Trophoblast cell (in vitro differentiated cells and primary cell): ENCODE results near the gene ASB2.

ENCODE experiments used
- DNase-seq, 2 donors: peaks; one replicate each; pipeline ENCODE4 v3.0.0-alpha.2; 2016
- H2AFZ ChIP-seq: 2 replicates; pipeline ENCODE4 v1.6.1; 2013; ENCODE audit warnings: low read length, moderate library complexity, mild to moderate bottlenecking; ENCODE audit not compliant: insufficient read depth, poor library complexity
- H2AK5ac ChIP-seq: 2 replicates; pipeline ENCODE4 v1.6.1; 2013; ENCODE audit warnings: mild to moderate bottlenecking, low read length
- H2BK120ac ChIP-seq: 2 replicates; pipeline ENCODE4 v1.6.1; 2013; ENCODE audit warnings: low read length, mild to moderate bottlenecking, moderate library complexity; ENCODE audit not compliant: insufficient read depth, poor library complexity
- H2BK12ac ChIP-seq: 2 replicates; pipeline ENCODE4 v1.6.1; 2013; ENCODE audit warnings: mild to moderate bottlenecking, low read length, moderate library complexity
- H2BK5ac ChIP-seq: 2 replicates; pipeline ENCODE4 v1.6.1; 2013; ENCODE audit warnings: low read length, low read depth, moderate library complexity, mild to moderate bottlenecking; ENCODE audit not compliant: poor library complexity
- H3K14ac ChIP-seq: 2 replicates; pipeline ENCODE4 v1.6.1; 2013; ENCODE audit warnings: mild to moderate bottlenecking, low read length
- H3K18ac ChIP-seq: 2 replicates; pipeline ENCODE4 v1.6.1; 2013; ENCODE audit warnings: mild to moderate bottlenecking, low read length
- H3K23ac ChIP-seq: 2 replicates; pipeline ENCODE4 v1.6.1; 2013; ENCODE audit warnings: low read length
- H3K27ac ChIP-seq: 2 replicates; pipeline ENCODE4 v1.5.1; 2013; ENCODE audit warnings: low read depth, mild to moderate bottlenecking, inconsistent platforms, low read length, moderate library complexity
- H3K27me3 ChIP-seq: 2 replicates; pipeline ENCODE4 v1.6.1; 2013; ENCODE audit warnings: inconsistent platforms, mild to moderate bottlenecking, low read length, moderate library complexity; ENCODE audit not compliant: insufficient read depth
- H3K36me3 ChIP-seq, 2 experiments: 1 replicate in 1 of 2; 2 replicates in 1 of 2; pipeline ENCODE4 v1.6.1; 2013; ENCODE audit warnings: low read length in 2 of 2, mild to moderate bottlenecking in 2 of 2, moderate library complexity in 1 of 2; ENCODE audit not compliant: insufficient read depth in 2 of 2, control insufficient read depth in 1 of 2
- H3K4ac ChIP-seq: 2 replicates; pipeline ENCODE4 v1.6.1; 2013; ENCODE audit warnings: low read depth, mild to moderate bottlenecking, low read length, moderate library complexity
- H3K4me1 ChIP-seq, 2 experiments: 1 replicate in 1 of 2; 2 replicates in 1 of 2; pipeline ENCODE4 v1.6.1; 2013; ENCODE audit warnings: low read length in 2 of 2, mild to moderate bottlenecking in 2 of 2, moderate library complexity in 1 of 2; ENCODE audit not compliant: insufficient read depth in 2 of 2, control insufficient read depth in 1 of 2
- H3K4me2 ChIP-seq: 2 replicates; pipeline ENCODE4 v1.6.1; 2013; ENCODE audit warnings: inconsistent platforms, mild to moderate bottlenecking, low read length, moderate library complexity
- H3K4me3 ChIP-seq: 2 replicates; pipeline ENCODE4 v1.5.1; 2013; ENCODE audit warnings: mild to moderate bottlenecking, low read depth, low read length, inconsistent platforms
- H3K79me1 ChIP-seq: one replicate; pipeline ENCODE4 v1.6.1; 2013; ENCODE audit warnings: low read length
- H3K79me2 ChIP-seq: 2 replicates; pipeline ENCODE4 v1.6.1; 2013; ENCODE audit warnings: low read length, mild to moderate bottlenecking; ENCODE audit not compliant: control insufficient read depth, insufficient read depth, poor library complexity
- H3K9ac ChIP-seq: 2 replicates; pipeline ENCODE4 v1.6.1; 2013; ENCODE audit warnings: mild to moderate bottlenecking, low read length
- H3K9me3 ChIP-seq: 2 replicates; pipeline ENCODE4 v1.6.1; 2013; ENCODE audit warnings: low read depth, mild to moderate bottlenecking, control low read depth, inconsistent platforms, low read length; ENCODE audit not compliant: insufficient read depth
- H4K12ac ChIP-seq: 2 replicates; pipeline ENCODE4 v1.6.1; 2013; ENCODE audit warnings: low read depth, mild to moderate bottlenecking, low read length, moderate library complexity
- H4K8ac ChIP-seq: 2 replicates; pipeline ENCODE4 v1.6.1; 2013; ENCODE audit warnings: low read depth, mild to moderate bottlenecking, low read length, moderate library complexity
- H4K91ac ChIP-seq: one replicate; pipeline ENCODE4 v1.6.1; 2013; ENCODE audit warnings: low read depth, mild to moderate bottlenecking, low read length, moderate library complexity
- WGBS: extraction: QIAGEN DNeasy Blood & Tissue Kit; methylation state at CpG from one replicate; pipeline ENCODE4 v1.1.7; 2013; ENCODE audit warnings: missing lambda C conversion rate; ENCODE audit not compliant: insufficient read length, insufficient coverage; ENCODE audit errors: extremely low coverage; 5-methylcytosine and 5-hydroxymethylcytosine counted together

The ASB2 gene

DNA sequence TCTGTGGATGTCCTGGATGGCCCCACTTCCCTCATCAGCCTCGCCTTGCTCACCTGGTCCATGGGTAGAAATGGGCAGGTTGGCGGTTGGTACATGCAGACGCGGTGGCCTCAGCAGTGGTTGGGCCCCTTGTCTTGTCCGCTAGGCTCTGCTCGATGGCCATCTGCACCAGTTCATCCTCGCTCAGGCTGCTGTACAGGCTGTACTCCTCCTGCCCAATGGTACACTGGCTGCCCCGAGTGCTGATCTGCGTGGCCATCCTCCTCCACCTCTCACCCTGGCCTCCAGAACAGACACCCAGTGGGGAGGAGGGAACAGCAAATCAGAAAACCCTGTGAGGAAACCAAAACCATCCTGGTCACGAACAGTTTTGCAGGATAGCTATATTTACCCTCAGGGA is 12.1 kb downstream of the ASB2 start:
- H3K27ac ChIP-seq = no peak overlapping the region
- WGBS = no CpG with 5 or more reads among the region's 10 CpGs
- H3K79me1 ChIP-seq = peaks cover 4% of the 10 kb centered on the region
- H3K4me1 ChIP-seq = peaks cover 9 to 14% of the 10 kb centered on the region in 2 experiments
- H3K4ac ChIP-seq = no peak overlapping the region
- H3K79me2 ChIP-seq = no peaks in the 10 kb centered on the region
- H2BK12ac ChIP-seq = no peak overlapping the region
- H3K27me3 ChIP-seq = no peaks in the 10 kb centered on the region
- H3K9ac ChIP-seq = no peak overlapping the region
- no peak overlapping the region for H3K4me3 ChIP-seq
- no peak overlapping the region for H3K4me2 ChIP-seq
- no peak for DNase-seq
- H2AFZ ChIP-seq = no peak overlapping the region
- H4K91ac ChIP-seq = no peak overlapping the region
- H2BK120ac ChIP-seq = no peak overlapping the region
- H3K23ac ChIP-seq = no peak overlapping the region
- no peak overlapping the region for H3K18ac ChIP-seq
- H3K14ac ChIP-seq = no peak overlapping the region
- H2AK5ac ChIP-seq = no peak overlapping the region
- no peaks in the 10 kb centered on the region for H3K36me3 ChIP-seq
- H4K8ac ChIP-seq = no peak overlapping the region
- no peak overlapping the region for H4K12ac ChIP-seq
- no peaks in the 10 kb centered on the region for H3K9me3 ChIP-seq
- no peak overlapping the region for H2BK5ac ChIP-seq

GRCh38 chr14:93963692-93964091 is 12.7 kb downstream of the ASB2 start:
- H2BK120ac ChIP-seq = no peak overlapping the region
- WGBS = no CpG with 5 or more reads among the region's 4 CpGs
- H3K27me3 ChIP-seq = no peaks in the 10 kb centered on the region
- H3K18ac ChIP-seq = no peak overlapping the region
- no peak overlapping the region for H4K8ac ChIP-seq
- H3K36me3 ChIP-seq = no peaks in the 10 kb centered on the region
- H3K4ac ChIP-seq = no peak overlapping the region
- H3K9me3 ChIP-seq = no peaks in the 10 kb centered on the region
- no peak overlapping the region for H3K23ac ChIP-seq
- H4K91ac ChIP-seq = no peak overlapping the region
- no peak overlapping the region for H3K4me3 ChIP-seq
- no peak overlapping the region for H2BK5ac ChIP-seq
- H3K4me2 ChIP-seq = no peak overlapping the region
- H3K79me2 ChIP-seq = no peaks in the 10 kb centered on the region
- no peak for DNase-seq
- no peak overlapping the region for H2AK5ac ChIP-seq
- H4K12ac ChIP-seq = no peak overlapping the region
- H3K9ac ChIP-seq = no peak overlapping the region
- no peak overlapping the region for H2AFZ ChIP-seq
- H3K14ac ChIP-seq = no peak overlapping the region
- H3K27ac ChIP-seq = no peak overlapping the region
- peaks cover 14 to 16% of the 10 kb centered on the region in 2 experiments for H3K4me1 ChIP-seq
- peaks cover 6% of the 10 kb centered on the region for H3K79me1 ChIP-seq
- no peak overlapping the region for H2BK12ac ChIP-seq

DNA sequence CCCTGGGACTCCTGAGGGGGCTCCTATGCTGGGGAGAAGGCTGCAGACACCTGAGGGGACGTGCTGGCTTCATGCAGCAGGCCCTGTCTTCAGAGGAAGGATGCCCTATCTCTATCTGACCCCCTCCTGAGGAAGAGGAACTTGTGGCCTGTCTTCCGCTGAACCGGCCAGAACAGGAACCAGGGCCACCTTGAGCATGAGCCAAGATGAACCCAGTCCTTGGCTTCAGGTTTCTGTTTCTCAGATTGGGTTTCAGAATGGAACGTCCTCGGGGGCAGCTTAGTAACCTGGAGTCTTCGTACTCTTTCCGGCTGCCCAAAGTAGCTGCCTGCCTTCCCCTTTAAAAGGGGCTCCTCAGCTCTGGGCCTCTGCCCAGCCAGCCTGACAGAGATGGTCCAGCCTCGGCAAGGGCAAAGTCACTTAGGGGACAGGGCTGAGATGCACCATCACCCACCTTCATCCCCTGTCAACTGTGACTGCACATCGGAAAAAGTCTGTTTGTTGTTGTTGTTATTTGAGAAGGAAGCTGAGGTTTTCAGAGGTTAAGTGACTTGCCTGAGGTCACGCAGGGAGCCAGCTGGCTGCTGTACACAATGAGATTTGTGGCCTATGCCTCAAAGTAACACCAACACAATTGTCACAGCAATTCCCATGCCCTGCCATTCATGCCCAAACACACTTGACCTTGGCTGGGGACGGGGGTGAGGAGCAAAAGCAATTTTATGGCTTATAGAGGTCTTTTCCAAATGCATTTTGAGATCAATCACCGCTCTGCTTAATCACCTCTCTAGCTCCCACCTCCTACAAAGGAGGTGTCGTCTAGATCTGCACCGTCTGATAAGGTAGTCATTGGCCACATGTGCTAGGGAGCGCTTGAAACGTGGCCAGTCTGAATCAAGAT is 13.4 kb downstream of the ASB2 start:
- Histone ChIP-seq H3K23ac (no peak overlapping the region), H4K12ac (no peak overlapping the region), H3K9me3 (no peaks in the 10 kb centered on the region), H2BK120ac (no peak overlapping the region), H3K27ac (no peak overlapping the region), H3K79me2 (no peaks in the 10 kb centered on the region), H3K14ac (no peak overlapping the region), H3K4me3 (no peak overlapping the region), H3K79me1 (peaks cover 6% of the 10 kb centered on the region), H2AK5ac (no peak overlapping the region), H3K18ac (no peak overlapping the region), H2BK12ac (no peak overlapping the region), H3K4me2 (no peak overlapping the region), H4K91ac (no peak overlapping the region), H2AFZ (no peak overlapping the region), H2BK5ac (no peak overlapping the region), H3K36me3 (no peaks in the 10 kb centered on the region), H3K4me1 (peaks cover 19% of the 10 kb centered on the region in 2 experiments), H3K9ac (no peak overlapping the region), H3K27me3 (no peaks in the 10 kb centered on the region), H4K8ac (no peak overlapping the region), H3K4ac (no peak overlapping the region)
- no CpG with 5 or more reads among the region's 16 CpGs for WGBS
- no peak for DNase-seq

GRCh38 chr14:93961620-93962019 is 14.8 kb downstream of the ASB2 start:
- Histone ChIP-seq H3K23ac (no peak overlapping the region), H3K36me3 (no peaks in the 10 kb centered on the region), H3K79me2 (no peaks in the 10 kb centered on the region), H2BK5ac (no peak overlapping the region), H3K27ac (no peak overlapping the region), H3K14ac (no peak overlapping the region), H3K9ac (no peak overlapping the region), H4K12ac (no peak overlapping the region), H3K27me3 (no peaks in the 10 kb centered on the region), H3K4me3 (no peak overlapping the region), H3K4ac (no peak overlapping the region), H4K8ac (no peak overlapping the region), H2AFZ (no peak overlapping the region), H3K18ac (no peak overlapping the region), H2BK12ac (no peak overlapping the region), H3K4me2 (no peak overlapping the region), H3K4me1 (peaks cover 19 to 20% of the 10 kb centered on the region in 2 experiments), H2AK5ac (no peak overlapping the region), H2BK120ac (no peak overlapping the region), H3K79me1 (peaks cover 6% of the 10 kb centered on the region), H4K91ac (no peak overlapping the region), H3K9me3 (no peaks in the 10 kb centered on the region)
- WGBS = no CpG with 5 or more reads among the region's 8 CpGs
- DNase-seq = no peak
